GM12878 (cell line): ENCODE measurements around the gene FANCG. TPM values are rescaled to one million over a fixed set of nuclear protein-coding genes. Genes with fewer than 3 reads are reported as not detected.

ENCODE experiments used
- ATAC-seq: fragments of 200-7000 bp; cut with Tn5 transposase; 3 replicates; pipeline ENCODE4 v1.9.1; 2020; ENCODE audit warnings: mild to moderate bottlenecking, moderate library complexity
- BruUV-seq: library from RNA; stranded (reverse); fragments of 400-500 nt; replicated peaks from 2 replicates; lab custom pipeline; 2021; lab: Mats Ljungman, UMichigan
- CTCF ChIA-PET: fragments of 300-600 bp; sonication (Branson Sonifier 250); formaldehyde crosslinking; extraction: SDS; loops from one replicate; lab custom pipeline; 2021; ENCODE audit warnings: inconsistent platforms; lab: Yijun Ruan, JAX
- POLR2A ChIA-PET: fragments of 350-600 bp; formaldehyde crosslinking; extraction: SDS; loops from one replicate; lab custom pipeline; 2021; ENCODE audit warnings: inconsistent platforms; lab: Charles Lee
- RAD21 ChIA-PET: fragments of 300-600 bp; sonication (Branson Sonifier 250); formaldehyde crosslinking; loops from one replicate; lab custom pipeline; 2023; ENCODE audit warnings: antibody characterized with exemption; ENCODE audit not compliant: unreplicated experiment; lab: Charles Lee
- SMC1A ChIA-PET: fragments of 300-600 bp; sonication (Branson Sonifier 250); formaldehyde crosslinking; loops from one replicate; lab custom pipeline; 2023; ENCODE audit not compliant: unreplicated experiment, uncharacterized antibody; lab: Charles Lee
- DNase-seq: peaks from one replicate; pipeline ENCODE4 v3.0.0-alpha.2; 2011; ENCODE audit warnings: low read depth, low spot score
- FAIRE-seq: peaks from 3 replicates; lab custom pipeline; 2011; peaks lifted over from hg19 to GRCh38; lab: Jason Lieb, UNC
- H2AFZ ChIP-seq: 2 replicates; pipeline ENCODE4 v1.6.0; 2011; ENCODE audit warnings: low read depth, low read length, control low read depth; ENCODE audit not compliant: control insufficient read depth
- H3K27ac ChIP-seq: 2 replicates; pipeline ENCODE4 v1.5.1; 2011; ENCODE audit warnings: control low read depth; ENCODE audit not compliant: control insufficient read depth, insufficient read depth
- H3K27me3 ChIP-seq, 2 experiments: replicated peaks in 1 of 2; 2 replicates each; pipeline versions ENCODE4 v1.6.0 to v1.6.1; 2011; ENCODE audit warnings: low read length in 1 of 2; ENCODE audit not compliant: control insufficient read depth in 2 of 2, insufficient read depth in 2 of 2
- H3K36me3 ChIP-seq, 2 experiments: 2 replicates each; pipeline ENCODE4 v1.5.1; 2011; ENCODE audit warnings: low read length in 1 of 2; ENCODE audit not compliant: control insufficient read depth in 2 of 2, insufficient read depth in 2 of 2
- H3K4me1 ChIP-seq: 2 replicates; pipeline ENCODE4 v1.6.1; 2011; ENCODE audit warnings: mild to moderate bottlenecking, low read length, moderate library complexity, mixed read lengths; ENCODE audit not compliant: control insufficient read depth, insufficient read depth
- H3K4me2 ChIP-seq: 2 replicates; pipeline ENCODE4 v1.6.0; 2011; ENCODE audit warnings: control low read depth; ENCODE audit not compliant: control insufficient read depth, insufficient read depth
- H3K4me3 ChIP-seq: fragments of 200-600 bp; sonication (generic); 2 replicates; pipeline ENCODE4 v1.5.1; 2016
- H3K79me2 ChIP-seq: 2 replicates; pipeline ENCODE4 v1.6.0; 2011; ENCODE audit warnings: low read length; ENCODE audit not compliant: control insufficient read depth, insufficient read depth
- H3K9ac ChIP-seq: 2 replicates; pipeline ENCODE4 v1.8.0; 2011; ENCODE audit warnings: low read length, control low read depth, mixed read lengths; ENCODE audit not compliant: control insufficient read depth, insufficient read depth
- H3K9me3 ChIP-seq: replicated peaks from 3 replicates; pipeline ENCODE4 v1.5.1; 2011; ENCODE audit warnings: mild to moderate bottlenecking, low read length; ENCODE audit not compliant: control insufficient read depth, insufficient read depth
- H4K20me1 ChIP-seq: 2 replicates; pipeline ENCODE4 v1.6.0; 2011; ENCODE audit not compliant: control insufficient read depth, insufficient read depth
- E2F8 ChIP-seq: fragments of 450-650 bp; IDR thresholded peaks from 2 replicates; pipeline ENCODE4 v1.6.1; 2018; ENCODE audit warnings: mild to moderate bottlenecking, low read depth, moderate library complexity; ENCODE audit not compliant: partially characterized antibody
- HDGF ChIP-seq: fragments of 450-650 bp; IDR thresholded peaks from 2 replicates; pipeline ENCODE4 v1.6.1; 2016; ENCODE audit warnings: antibody characterized with exemption
- PKNOX1 ChIP-seq: fragments of 450-650 bp; IDR thresholded peaks from 2 replicates; pipeline ENCODE4 v1.6.1; 2016; ENCODE audit warnings: mild to moderate bottlenecking
- SMARCA5 ChIP-seq: fragments of 450-650 bp; IDR thresholded peaks from 2 replicates; pipeline ENCODE4 v1.6.1; 2017; ENCODE audit warnings: mild to moderate bottlenecking
- YBX1 ChIP-seq: fragments of 450-650 bp; IDR thresholded peaks from 2 replicates; pipeline ENCODE4 v1.6.1; 2016; ENCODE audit warnings: antibody characterized with exemption
- WGBS: methylation state at CpG from one replicate; pipeline ENCODE4 v1.1.6; 2016; ENCODE audit warnings: low lambda C conversion rate; ENCODE audit not compliant: insufficient replicate concordance, insufficient coverage; ENCODE audit errors: missing lambda C conversion rate; 5-methylcytosine and 5-hydroxymethylcytosine counted together
- in situ Hi-C: fragments of 300-500 bp; cut with MboI; formaldehyde crosslinking; loops from 9 replicates; pipeline ENCODE4 v1.14.3; 2018; ENCODE audit warnings: mixed read lengths
- intact Hi-C: fragments of 100-400 bp; cut with micrococcal nuclease; formaldehyde crosslinking; loops from one replicate; pipeline ENCODE4 v1.14.2; 2022; ENCODE audit not compliant: unreplicated experiment
- polyA plus RNA-seq, 11 experiments: library from polyadenylated mRNA; depleted of rRNA in 4 of 11; unstranded in 6 of 11; stranded (reverse) in 5 of 11; fragments of >200 nt; fragmentation: Nextera tagmentation in 4 of 11; fragmentation: Illumina TruSeq in 1 of 11; extraction: Ambion mirVana in 4 of 11; extraction: Trizol in 1 of 11; gene quantifications; 1 replicate in 1 of 11; 2 replicates in 10 of 11; pipeline versions ENCODE4 v1.2.1 to v1.2.3, GENCODE V29; 2011 to 2016; ENCODE audit warnings: inconsistent platforms in 2 of 11, missing spikeins in 2 of 11, low read depth in 1 of 11
- total RNA-seq, 4 experiments: library from RNA; depleted of rRNA in 3 of 4; stranded (reverse); fragments of >200 nt in 3 of 4; fragmentation: Illumina TruSeq in 1 of 4; extraction: Trizol in 1 of 4; gene quantifications; 2 replicates each; pipeline versions ENCODE4 v1.2.1 to v1.2.3, GENCODE V29; 2013 to 2021
- TF ChIP-seq, protein P1 (sequence below): fragments of 450-650 bp; IDR thresholded peaks from 2 replicates; pipeline ENCODE4 v1.6.1; 2016; ENCODE audit warnings: mild to moderate bottlenecking, moderate library complexity, borderline replicate concordance

The FANCG gene
- total and polyA plus RNA-seq, 10 of the 15 experiments (the other 5 are each of a cell fraction or from before 2014, with no cell fraction given), result 16.4 to 78.7 (median 45.4) TPM

DNA sequence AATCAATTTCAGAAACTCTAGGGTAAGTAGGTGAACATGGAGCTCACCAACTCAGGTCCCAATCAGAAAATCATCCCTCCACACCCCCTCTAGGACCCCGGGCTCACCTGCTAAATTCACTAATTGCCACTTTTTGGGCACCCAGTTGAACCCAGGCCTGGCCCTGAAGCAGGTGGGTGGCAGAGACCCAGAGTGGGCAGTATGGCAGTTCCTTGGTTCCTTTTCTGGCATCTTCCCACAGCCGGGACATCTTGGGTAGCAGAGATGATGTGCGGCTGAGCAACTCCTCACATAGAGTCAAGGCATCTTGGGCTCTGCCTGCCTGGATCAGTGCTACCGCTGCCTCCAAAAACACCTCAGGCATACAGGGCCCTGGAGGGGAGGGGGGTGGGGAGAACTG, 4.4 kb downstream of the FANCG start:
- DNase-seq, result no peak
- Histone ChIP-seq H3K4me3 (no peak overlapping the region), H3K4me2 (no peak overlapping the region), H2AFZ (no peak overlapping the region), H3K9me3 (no peaks in the 10 kb centered on the region), H4K20me1 (peaks cover 9% of the 10 kb centered on the region), H3K79me2 (peaks cover 41% of the 10 kb centered on the region), H3K36me3 (peaks cover 0 to 13% of the 10 kb centered on the region in 2 experiments; a peak in 3 of 4 replicates), H3K9ac (no peak overlapping the region), H3K27me3 (no peaks in the 10 kb centered on the region), H3K27ac (no peak overlapping the region), H3K4me1 (peaks cover 14% of the 10 kb centered on the region)
- POLR2A ChIA-PET, result no interaction called here
- RAD21 ChIA-PET, result no interaction called here
- BruUV-seq, result no TSS peak
- FAIRE-seq, result no peak
- CTCF ChIA-PET, result interaction anchor here (1.7 kb wide), 1 partner anchor 24 kb away, joined by 5 read pairs; no protein-coding TSS in a partner anchor
- WGBS, result 98% methylated on average over 4 of the region's 4 CpGs
- in situ Hi-C loops (no loop called here), intact Hi-C loops (loop anchor here (10.0 kb wide), 1 partner anchor 649 kb away; no protein-coding TSS in a partner anchor)
- TF ChIP-seq E2F8 (no peak), PKNOX1 (no peak), YBX1 (no peak), HDGF (no peak), SMARCA5 (no peak)
- TF ChIP-seq, protein P1, sequence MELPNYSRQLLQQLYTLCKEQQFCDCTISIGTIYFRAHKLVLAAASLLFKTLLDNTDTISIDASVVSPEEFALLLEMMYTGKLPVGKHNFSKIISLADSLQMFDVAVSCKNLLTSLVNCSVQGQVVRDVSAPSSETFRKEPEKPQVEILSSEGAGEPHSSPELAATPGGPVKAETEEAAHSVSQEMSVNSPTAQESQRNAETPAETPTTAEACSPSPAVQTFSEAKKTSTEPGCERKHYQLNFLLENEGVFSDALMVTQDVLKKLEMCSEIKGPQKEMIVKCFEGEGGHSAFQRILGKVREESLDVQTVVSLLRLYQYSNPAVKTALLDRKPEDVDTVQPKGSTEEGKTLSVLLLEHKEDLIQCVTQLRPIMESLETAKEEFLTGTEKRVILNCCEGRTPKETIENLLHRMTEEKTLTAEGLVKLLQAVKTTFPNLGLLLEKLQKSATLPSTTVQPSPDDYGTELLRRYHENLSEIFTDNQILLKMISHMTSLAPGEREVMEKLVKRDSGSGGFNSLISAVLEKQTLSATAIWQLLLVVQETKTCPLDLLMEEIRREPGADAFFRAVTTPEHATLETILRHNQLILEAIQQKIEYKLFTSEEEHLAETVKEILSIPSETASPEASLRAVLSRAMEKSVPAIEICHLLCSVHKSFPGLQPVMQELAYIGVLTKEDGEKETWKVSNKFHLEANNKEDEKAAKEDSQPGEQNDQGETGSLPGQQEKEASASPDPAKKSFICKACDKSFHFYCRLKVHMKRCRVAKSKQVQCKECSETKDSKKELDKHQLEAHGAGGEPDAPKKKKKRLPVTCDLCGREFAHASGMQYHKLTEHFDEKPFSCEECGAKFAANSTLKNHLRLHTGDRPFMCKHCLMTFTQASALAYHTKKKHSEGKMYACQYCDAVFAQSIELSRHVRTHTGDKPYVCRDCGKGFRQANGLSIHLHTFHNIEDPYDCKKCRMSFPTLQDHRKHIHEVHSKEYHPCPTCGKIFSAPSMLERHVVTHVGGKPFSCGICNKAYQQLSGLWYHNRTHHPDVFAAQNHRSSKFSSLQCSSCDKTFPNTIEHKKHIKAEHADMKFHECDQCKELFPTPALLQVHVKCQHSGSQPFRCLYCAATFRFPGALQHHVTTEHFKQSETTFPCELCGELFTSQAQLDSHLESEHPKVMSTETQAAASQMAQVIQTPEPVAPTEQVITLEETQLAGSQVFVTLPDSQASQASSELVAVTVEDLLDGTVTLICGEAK, result no peak
- no peak for ATAC-seq
- SMC1A ChIA-PET, result no interaction called here
